ENCODE measurements around the gene FCF1.

DNA sequence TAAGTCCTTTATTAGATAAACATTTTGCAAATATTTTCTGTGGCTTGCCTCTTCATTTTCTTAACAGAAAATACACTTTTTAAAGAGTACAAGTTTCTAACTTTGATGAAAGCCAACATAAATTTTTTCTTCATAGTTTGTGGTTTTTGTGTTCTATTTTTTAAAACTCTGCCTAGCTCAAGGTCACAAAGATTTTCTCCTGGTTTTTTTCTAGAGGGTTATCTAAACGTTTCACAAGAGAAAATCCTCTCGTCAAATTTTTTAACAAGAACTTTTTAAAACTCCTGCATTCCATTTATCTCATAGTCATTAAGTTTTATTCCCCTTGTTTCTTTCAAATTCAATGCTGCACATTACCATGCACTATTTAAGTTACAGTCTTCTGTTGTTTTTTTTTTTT is 8.3 kb upstream of the FCF1 start:
- TF ChIP-seq, protein P1, sequence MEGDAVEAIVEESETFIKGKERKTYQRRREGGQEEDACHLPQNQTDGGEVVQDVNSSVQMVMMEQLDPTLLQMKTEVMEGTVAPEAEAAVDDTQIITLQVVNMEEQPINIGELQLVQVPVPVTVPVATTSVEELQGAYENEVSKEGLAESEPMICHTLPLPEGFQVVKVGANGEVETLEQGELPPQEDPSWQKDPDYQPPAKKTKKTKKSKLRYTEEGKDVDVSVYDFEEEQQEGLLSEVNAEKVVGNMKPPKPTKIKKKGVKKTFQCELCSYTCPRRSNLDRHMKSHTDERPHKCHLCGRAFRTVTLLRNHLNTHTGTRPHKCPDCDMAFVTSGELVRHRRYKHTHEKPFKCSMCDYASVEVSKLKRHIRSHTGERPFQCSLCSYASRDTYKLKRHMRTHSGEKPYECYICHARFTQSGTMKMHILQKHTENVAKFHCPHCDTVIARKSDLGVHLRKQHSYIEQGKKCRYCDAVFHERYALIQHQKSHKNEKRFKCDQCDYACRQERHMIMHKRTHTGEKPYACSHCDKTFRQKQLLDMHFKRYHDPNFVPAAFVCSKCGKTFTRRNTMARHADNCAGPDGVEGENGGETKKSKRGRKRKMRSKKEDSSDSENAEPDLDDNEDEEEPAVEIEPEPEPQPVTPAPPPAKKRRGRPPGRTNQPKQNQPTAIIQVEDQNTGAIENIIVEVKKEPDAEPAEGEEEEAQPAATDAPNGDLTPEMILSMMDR (conservative IDR thresholded peaks at IDR 0.05; ENCODE audit: low read length) = no peak
- TF ChIP-seq EZH2phosphoT487 (IDR thresholded peaks at IDR 0.05; ENCODE audit: borderline replicate concordance, low read depth, low read length) = no peak
